ENCODE results near the gene PACS2. TPM values are rescaled to one million over a fixed set of nuclear protein-coding genes. Genes with fewer than 3 reads are reported as not detected.

PACS2 gene
- total RNA-seq, 1 donor from 2014 or later = 60.0 TPM

GRCh38 chr14:105397350-105397931 is 82.9 kb downstream of the PACS2 start:
- peak overlapping the region; percentile 88 to 96 (median 93) for H3K9ac ChIP-seq (ENCODE audit: low read depth in 1 of 3, low read length in 3 of 3)
- peak overlapping the region; percentile 73 to 90 (median 89) for H3K4me3 ChIP-seq (ENCODE audit: low read length in 3 of 3)
- H3K36me3 ChIP-seq (ENCODE audit: control insufficient read depth in 3 of 3, insufficient read depth in 3 of 3, low read length in 3 of 3) = peaks cover 10 to 26% (median 12%) of the 10 kb centered on the region in 3 donors
- H3K4me1 ChIP-seq (ENCODE audit: control insufficient read depth in 3 of 3, insufficient read depth in 3 of 3, low read length in 3 of 3) = peaks cover 23 to 31% (median 30%) of the 10 kb centered on the region in 3 donors
- peak overlapping the region; percentile 83 for H3K27ac ChIP-seq (ENCODE audit: low read depth, low read length)
- no peaks in the 10 kb centered on the region for H3K9me3 ChIP-seq (ENCODE audit: control insufficient read depth in 3 of 3, low read length in 3 of 3)
- no peaks in the 10 kb centered on the region for H3K27me3 ChIP-seq (ENCODE audit: control insufficient read depth in 3 of 3, insufficient read depth in 3 of 3, low read length in 3 of 3)

- Histone ChIP-seq H3K9ac (ENCODE audit: low read depth in 1 of 3, low read length in 3 of 3) (peak within 1 kb of the TSS; percentile 88 to 96 (median 93)), H3K27me3 (ENCODE audit: control insufficient read depth in 3 of 3, insufficient read depth in 3 of 3, low read length in 3 of 3) (no peaks in the 10 kb centered on the region), H3K9me3 (ENCODE audit: control insufficient read depth in 3 of 3, low read length in 3 of 3) (no peaks in the 10 kb centered on the region), H3K36me3 (ENCODE audit: control insufficient read depth in 3 of 3, insufficient read depth in 3 of 3, low read length in 3 of 3) (peaks cover 8 to 22% (median 10%) of the 10 kb centered on the region in 3 donors), H3K4me1 (ENCODE audit: control insufficient read depth in 3 of 3, insufficient read depth in 3 of 3, low read length in 3 of 3) (peaks cover 23 to 31% (median 30%) of the 10 kb centered on the region in 3 donors), H3K27ac (ENCODE audit: low read depth, low read length) (peak within 1 kb of the TSS; percentile 83), H3K4me3 (ENCODE audit: low read length in 3 of 3) (peak within 1 kb of the TSS; percentile 85 to 90 (median 89))
Observed at GRCh38 chr14:105398044-105398725, 83.6 kb downstream of the PACS2 start, which contains the start of gene TEX22. Gene TEX22 (plus strand): TSS chr14:105398538. CDS start chr14:105399341, 803 bp downstream.

DNA sequence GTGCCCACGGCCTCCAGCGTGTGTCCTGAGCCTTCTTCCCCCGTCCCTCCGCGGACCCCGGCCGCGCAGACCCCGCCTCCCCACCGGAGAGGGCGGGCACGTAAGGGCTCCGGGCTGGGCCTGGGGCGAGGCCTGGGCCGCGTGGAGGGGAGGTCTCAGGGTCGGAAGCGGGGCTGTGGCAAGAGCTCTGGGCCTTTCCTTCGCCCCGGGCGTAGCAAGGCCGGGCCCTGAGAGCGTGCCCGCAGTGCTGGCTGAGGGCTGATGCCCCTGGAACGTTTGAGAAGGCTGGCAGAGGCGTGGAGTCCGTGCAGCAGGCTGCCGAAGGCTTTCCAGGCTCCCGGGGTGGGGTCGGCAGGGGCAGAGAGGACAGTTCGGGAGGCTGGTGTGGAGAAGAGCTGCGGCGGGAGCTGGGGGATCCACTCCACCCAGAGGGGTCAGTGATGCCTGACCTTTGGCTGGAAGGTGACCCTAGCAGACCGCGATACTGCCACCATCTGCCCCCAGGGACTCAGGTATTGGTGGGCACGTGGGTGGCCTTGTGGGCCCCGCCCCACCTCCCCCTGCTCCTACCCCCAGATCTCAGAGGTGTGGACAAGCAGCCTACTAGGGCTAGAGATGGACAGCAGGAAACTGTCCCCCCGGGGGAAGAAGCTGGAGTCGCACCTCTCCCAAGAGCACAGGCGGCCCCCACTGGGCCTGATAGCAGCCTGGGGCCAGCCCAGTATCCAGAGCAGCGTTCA is 84.3 kb downstream of the PACS2 start:
- Histone ChIP-seq H3K27ac (ENCODE audit: low read depth, low read length) (peak overlapping the region; percentile 83), H3K9me3 (ENCODE audit: control insufficient read depth in 3 of 3, low read length in 3 of 3) (no peaks in the 10 kb centered on the region), H3K36me3 (ENCODE audit: control insufficient read depth in 3 of 3, insufficient read depth in 3 of 3, low read length in 3 of 3) (peaks cover 8 to 21% (median 10%) of the 10 kb centered on the region in 3 donors), H3K4me1 (ENCODE audit: control insufficient read depth in 3 of 3, insufficient read depth in 3 of 3, low read length in 3 of 3) (peaks cover 23 to 31% (median 30%) of the 10 kb centered on the region in 3 donors), H3K4me3 (ENCODE audit: low read length in 3 of 3) (peak overlapping the region; percentile 85 to 90 (median 89)), H3K9ac (ENCODE audit: low read depth in 1 of 3, low read length in 3 of 3) (peak overlapping the region; percentile 88 to 96 (median 93)), H3K27me3 (ENCODE audit: control insufficient read depth in 3 of 3, insufficient read depth in 3 of 3, low read length in 3 of 3) (no peaks in the 10 kb centered on the region)

DNA sequence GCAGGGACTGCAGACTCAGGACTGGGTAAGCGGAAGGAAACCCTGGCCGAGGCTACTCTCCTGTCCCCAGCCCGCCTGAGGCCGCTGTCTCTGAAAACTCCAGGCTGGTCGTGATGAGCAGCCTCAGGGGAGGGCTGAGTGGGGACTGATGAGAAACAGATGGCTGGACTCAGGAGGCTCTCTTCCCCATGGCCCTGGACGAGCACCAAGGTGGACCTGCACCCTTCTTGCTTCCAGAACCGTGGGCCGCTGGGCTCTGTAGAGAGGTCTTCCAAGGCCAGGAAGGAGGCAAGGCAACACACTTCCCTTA is 84.9 kb downstream of the PACS2 start:
- peak overlapping the region; percentile 88 to 96 (median 93) for H3K9ac ChIP-seq (ENCODE audit: low read depth in 1 of 3, low read length in 3 of 3)

DNA sequence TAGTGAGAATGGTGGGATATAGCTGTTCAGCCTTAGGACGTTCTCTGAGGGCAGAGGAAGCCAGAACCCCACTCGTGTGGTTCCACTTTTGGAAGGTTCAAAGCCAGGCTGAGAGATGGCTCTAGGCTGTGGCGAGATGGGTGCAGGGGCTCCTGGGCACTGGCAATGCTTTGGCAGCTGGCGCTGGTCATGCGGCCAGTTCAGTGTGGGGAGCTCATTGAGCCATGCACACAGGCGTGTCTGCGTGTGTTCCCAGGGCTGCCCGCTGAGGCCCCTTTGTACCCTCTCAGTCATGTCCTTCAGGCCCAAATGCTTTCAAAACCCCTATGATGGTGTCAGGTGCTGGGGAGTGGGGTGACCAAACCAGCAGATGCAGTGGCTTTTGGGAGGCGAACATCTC is 85.5 kb downstream of the PACS2 start:
- H3K36me3 ChIP-seq (ENCODE audit: control insufficient read depth in 3 of 3, insufficient read depth in 3 of 3, low read length in 3 of 3) = peaks cover 8 to 16% (median 8%) of the 10 kb centered on the region in 3 donors
- H3K27me3 ChIP-seq (ENCODE audit: control insufficient read depth in 3 of 3, insufficient read depth in 3 of 3, low read length in 3 of 3) = no peaks in the 10 kb centered on the region
- H3K9ac ChIP-seq (ENCODE audit: low read depth in 1 of 3, low read length in 3 of 3) = peak overlapping the region in 1 of 3 donors; percentile 96
- no peaks in the 10 kb centered on the region for H3K9me3 ChIP-seq (ENCODE audit: control insufficient read depth in 3 of 3, low read length in 3 of 3)
- H3K4me1 ChIP-seq (ENCODE audit: control insufficient read depth in 3 of 3, insufficient read depth in 3 of 3, low read length in 3 of 3) = peaks cover 23 to 31% (median 30%) of the 10 kb centered on the region in 3 donors
- peak overlapping the region; percentile 21 for H3K27ac ChIP-seq (ENCODE audit: low read depth, low read length)
- H3K4me3 ChIP-seq (ENCODE audit: low read length in 3 of 3) = peak overlapping the region in 2 of 3 donors; percentile 85 to 90

More for the DNA sequence above, 84.9 kb downstream of the PACS2 start:
- peaks cover 23 to 31% (median 30%) of the 10 kb centered on the region in 3 donors for H3K4me1 ChIP-seq (ENCODE audit: control insufficient read depth in 3 of 3, insufficient read depth in 3 of 3, low read length in 3 of 3)
- no peaks in the 10 kb centered on the region for H3K9me3 ChIP-seq (ENCODE audit: control insufficient read depth in 3 of 3, low read length in 3 of 3)
- peak overlapping the region; percentile 85 to 90 (median 89) for H3K4me3 ChIP-seq (ENCODE audit: low read length in 3 of 3)
- peaks cover 8 to 19% (median 10%) of the 10 kb centered on the region in 3 donors for H3K36me3 ChIP-seq (ENCODE audit: control insufficient read depth in 3 of 3, insufficient read depth in 3 of 3, low read length in 3 of 3)
- no peaks in the 10 kb centered on the region for H3K27me3 ChIP-seq (ENCODE audit: control insufficient read depth in 3 of 3, insufficient read depth in 3 of 3, low read length in 3 of 3)
- H3K27ac ChIP-seq (ENCODE audit: low read depth, low read length) = no peak overlapping the region

DNA sequence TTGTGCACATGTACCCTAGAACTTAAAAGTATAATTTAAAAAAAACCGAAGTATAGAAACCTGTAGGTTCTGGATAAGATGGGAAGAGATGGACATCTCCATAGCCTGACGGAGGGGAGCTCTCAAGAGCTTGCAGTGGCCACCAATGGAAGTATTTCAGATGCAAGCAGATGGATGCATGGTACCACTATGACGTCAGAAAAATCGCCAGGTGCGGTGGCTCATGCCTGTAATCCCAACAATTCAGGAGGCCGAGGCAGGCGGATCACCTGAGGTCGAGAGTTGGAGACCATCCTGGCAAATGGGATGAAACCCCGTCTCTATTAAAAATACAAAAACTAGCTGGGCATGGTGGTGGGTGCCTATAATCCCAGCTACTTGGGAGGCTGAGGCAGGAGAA is 87.2 kb downstream of the PACS2 start:
- H3K36me3 ChIP-seq (ENCODE audit: control insufficient read depth in 3 of 3, insufficient read depth in 3 of 3, low read length in 3 of 3) = peaks cover 7 to 16% (median 8%) of the 10 kb centered on the region in 3 donors
- no peak overlapping the region for H3K27ac ChIP-seq (ENCODE audit: low read depth, low read length)
- peaks cover 23 to 31% (median 29%) of the 10 kb centered on the region in 3 donors for H3K4me1 ChIP-seq (ENCODE audit: control insufficient read depth in 3 of 3, insufficient read depth in 3 of 3, low read length in 3 of 3)
- no peaks in the 10 kb centered on the region for H3K27me3 ChIP-seq (ENCODE audit: control insufficient read depth in 3 of 3, insufficient read depth in 3 of 3, low read length in 3 of 3)
- no peak overlapping the region for H3K4me3 ChIP-seq (ENCODE audit: low read length in 3 of 3)
- no peaks in the 10 kb centered on the region for H3K9me3 ChIP-seq (ENCODE audit: control insufficient read depth in 3 of 3, low read length in 3 of 3)
- H3K9ac ChIP-seq (ENCODE audit: low read depth in 1 of 3, low read length in 3 of 3) = no peak overlapping the region

DNA sequence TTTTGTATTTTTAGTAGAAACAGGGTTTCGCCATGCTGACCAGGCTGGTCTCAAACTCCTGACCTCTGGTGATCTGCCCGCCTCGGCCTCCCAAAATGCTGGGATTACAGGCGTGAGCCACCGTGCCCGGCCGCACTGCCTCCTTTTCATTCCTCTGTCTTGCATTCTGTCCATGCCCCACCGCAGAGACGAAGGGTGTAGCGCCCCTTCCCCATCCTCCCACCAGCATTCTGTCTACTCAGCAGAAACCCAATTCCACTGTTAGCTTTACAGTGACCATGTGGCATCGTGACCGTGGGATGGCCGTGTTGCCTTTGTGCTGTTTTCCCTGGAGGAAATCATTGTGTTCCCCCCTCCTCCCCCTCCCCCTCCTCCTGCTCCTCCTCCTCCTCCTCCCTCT is 94.0 kb downstream of the PACS2 start:
- Histone ChIP-seq H3K9me3 (ENCODE audit: control insufficient read depth in 3 of 3, low read length in 3 of 3) (no peaks in the 10 kb centered on the region), H3K27ac (ENCODE audit: low read depth, low read length) (no peak overlapping the region), H3K4me1 (ENCODE audit: control insufficient read depth in 3 of 3, insufficient read depth in 3 of 3, low read length in 3 of 3) (peaks cover 6 to 14% (median 14%) of the 10 kb centered on the region in 3 donors), H3K36me3 (ENCODE audit: control insufficient read depth in 3 of 3, insufficient read depth in 3 of 3, low read length in 3 of 3) (no peaks in the 10 kb centered on the region), H3K4me3 (ENCODE audit: low read length in 3 of 3) (no peak overlapping the region), H3K27me3 (ENCODE audit: control insufficient read depth in 3 of 3, insufficient read depth in 3 of 3, low read length in 3 of 3) (peaks cover 8 to 30% (median 16%) of the 10 kb centered on the region in 3 donors), H3K9ac (ENCODE audit: low read depth in 1 of 3, low read length in 3 of 3) (no peak overlapping the region)

GRCh38 chr14:105409364-105409763 is 94.8 kb downstream of the PACS2 start:
- H3K27ac ChIP-seq (ENCODE audit: low read depth, low read length) = no peak overlapping the region
- H3K36me3 ChIP-seq (ENCODE audit: control insufficient read depth in 3 of 3, insufficient read depth in 3 of 3, low read length in 3 of 3) = no peaks in the 10 kb centered on the region
- H3K9ac ChIP-seq (ENCODE audit: low read depth in 1 of 3, low read length in 3 of 3) = no peak overlapping the region
- no peak overlapping the region for H3K4me3 ChIP-seq (ENCODE audit: low read length in 3 of 3)
- H3K9me3 ChIP-seq (ENCODE audit: control insufficient read depth in 3 of 3, low read length in 3 of 3) = no peaks in the 10 kb centered on the region
- H3K4me1 ChIP-seq (ENCODE audit: control insufficient read depth in 3 of 3, insufficient read depth in 3 of 3, low read length in 3 of 3) = peaks cover 10 to 21% (median 20%) of the 10 kb centered on the region in 3 donors
- H3K27me3 ChIP-seq (ENCODE audit: control insufficient read depth in 3 of 3, insufficient read depth in 3 of 3, low read length in 3 of 3) = peaks cover 8 to 30% (median 16%) of the 10 kb centered on the region in 3 donors

DNA sequence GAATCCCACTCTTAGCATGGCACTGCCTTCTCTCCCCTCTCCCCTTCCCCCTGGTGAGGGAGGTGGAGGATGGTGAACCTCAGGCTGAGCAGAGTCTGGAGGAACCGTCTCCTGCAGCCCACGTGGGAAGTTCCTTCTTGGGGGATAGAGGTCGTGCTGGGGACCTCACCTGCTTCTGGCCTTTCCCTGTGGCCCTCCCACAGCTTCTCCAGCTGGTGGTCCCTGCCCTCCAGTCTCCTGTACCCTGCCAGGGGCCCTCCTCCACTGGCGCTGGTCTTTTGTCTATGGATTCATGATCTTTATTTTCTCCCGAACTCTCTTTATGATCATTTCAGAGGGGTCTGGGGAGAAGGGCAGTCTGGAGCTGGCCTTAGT is 96.1 kb downstream of the PACS2 start:
- peaks cover 10 to 29% (median 26%) of the 10 kb centered on the region in 3 donors for H3K4me1 ChIP-seq (ENCODE audit: control insufficient read depth in 3 of 3, insufficient read depth in 3 of 3, low read length in 3 of 3)
- no peak overlapping the region for H3K9ac ChIP-seq (ENCODE audit: low read depth in 1 of 3, low read length in 3 of 3)
- H3K4me3 ChIP-seq (ENCODE audit: low read length in 3 of 3) = peak overlapping the region in 2 of 3 donors; percentile 32 to 35
- peaks cover 8 to 30% (median 16%) of the 10 kb centered on the region in 3 donors for H3K27me3 ChIP-seq (ENCODE audit: control insufficient read depth in 3 of 3, insufficient read depth in 3 of 3, low read length in 3 of 3)
- H3K9me3 ChIP-seq (ENCODE audit: control insufficient read depth in 3 of 3, low read length in 3 of 3) = no peaks in the 10 kb centered on the region
- no peaks in the 10 kb centered on the region for H3K36me3 ChIP-seq (ENCODE audit: control insufficient read depth in 3 of 3, insufficient read depth in 3 of 3, low read length in 3 of 3)
- no peak overlapping the region for H3K27ac ChIP-seq (ENCODE audit: low read depth, low read length)

Data from skeletal muscle tissue (tissue), 4 donors.